NCI-H2081 treated with DMSO at 0.1 percent for 48 hours (cell line): Measurements from ENCODE around the gene NUAK1.
"Not testable (repeated sequence)": the region's sequence is repeated elsewhere in the genome, so short reads cannot be mapped to it uniquely, and the experiment has no call there.

ENCODE experiments used
- DNase-seq: peaks from one replicate; lab custom pipeline; 2025; lab: John Stamatoyannopoulos, UW

Gene NUAK1

GRCh38 chr12:106146987-106147386 is 8.2 kb upstream of the NUAK1 start:
- DNase-seq: no peak

- DNase-seq: no peak
Measured at GRCh38 chr12:106145539-106146447, 7.0 kb upstream of the NUAK1 start.

GRCh38 chr12:106144847-106145246 is 6.1 kb upstream of the NUAK1 start:
- DNase-seq: no peak

- no peak for DNase-seq
Measured at GRCh38 chr12:106142591-106143261, 4.0 kb upstream of the NUAK1 start.

- not testable (repeated sequence) for DNase-seq
Measured at GRCh38 chr12:106141920-106142319, 3.2 kb upstream of the NUAK1 start.

GRCh38 chr12:106141452-106141851 is 2.7 kb upstream of the NUAK1 start:
- no peak for DNase-seq

GRCh38 chr12:106141003-106141402 is 2.2 kb upstream of the NUAK1 start:
- DNase-seq: no peak

- no peak for DNase-seq
Measured at GRCh38 chr12:106140223-106140986, 1.7 kb upstream of the NUAK1 start.

GRCh38 chr12:106139422-106140171 is 843 bp upstream of the NUAK1 start:
- DNase-seq: no peak

- no peak for DNase-seq
Measured at GRCh38 chr12:106138357-106138632, 459 bp downstream of the NUAK1 start.

- no peak for DNase-seq
Measured at GRCh38 chr12:106137530-106138356, 1.0 kb downstream of the NUAK1 start.

- peak; percentile 56 for DNase-seq
Measured at GRCh38 chr12:106136263-106136662, 2.5 kb downstream of the NUAK1 start.

- no peak for DNase-seq
Measured at GRCh38 chr12:106135781-106136180, 3.0 kb downstream of the NUAK1 start.

GRCh38 chr12:106135075-106135474 is 3.7 kb downstream of the NUAK1 start:
- no peak for DNase-seq

- DNase-seq: no peak
Measured at GRCh38 chr12:106134294-106134949, 4.3 kb downstream of the NUAK1 start.

GRCh38 chr12:106133136-106134087 is 5.3 kb downstream of the NUAK1 start:
- DNase-seq: no peak

- no peak for DNase-seq
Measured at GRCh38 chr12:106132175-106133135, 6.3 kb downstream of the NUAK1 start.

- no peak for DNase-seq
Measured at GRCh38 chr12:106131676-106132075, 7.1 kb downstream of the NUAK1 start.
